NCI-H1436 treated with DMSO at 0.1 percent for 48 hours (cell line): ENCODE results near the gene SEMA5A.

Source experiments
- DNase-seq: peaks from one replicate; lab custom pipeline; 2025; lab: John Stamatoyannopoulos, UW

SEMA5A gene

GRCh38 chr5:9202636-9203035 lies 343.2 kb downstream of the SEMA5A start:
- DNase-seq: no peak

- no peak for DNase-seq
Measured at GRCh38 chr5:9201761-9202160, 344.1 kb downstream of the SEMA5A start.

GRCh38 chr5:9201011-9201410 lies 344.9 kb downstream of the SEMA5A start:
- no peak for DNase-seq

GRCh38 chr5:9198394-9198793 lies 347.5 kb downstream of the SEMA5A start:
- DNase-seq: no peak

- no peak for DNase-seq
Measured at GRCh38 chr5:9197881-9198260, 348.0 kb downstream of the SEMA5A start.

GRCh38 chr5:9196403-9197227 lies 349.3 kb downstream of the SEMA5A start:
- no peak for DNase-seq

GRCh38 chr5:9194509-9194908 lies 351.4 kb downstream of the SEMA5A start:
- DNase-seq: no peak

GRCh38 chr5:9192266-9192665 lies 353.6 kb downstream of the SEMA5A start:
- no peak for DNase-seq

GRCh38 chr5:9189681-9190080 lies 356.2 kb downstream of the SEMA5A start:
- DNase-seq: no peak

- DNase-seq: no peak
Measured at GRCh38 chr5:9188956-9189355, 356.9 kb downstream of the SEMA5A start.

- DNase-seq: no peak
Measured at GRCh38 chr5:9188131-9188530, 357.7 kb downstream of the SEMA5A start.

- no peak for DNase-seq
Measured at GRCh38 chr5:9187614-9188013, 358.3 kb downstream of the SEMA5A start.

GRCh38 chr5:9186069-9186468 lies 359.8 kb downstream of the SEMA5A start:
- no peak for DNase-seq

GRCh38 chr5:9183992-9184391 lies 361.9 kb downstream of the SEMA5A start:
- DNase-seq: no peak

- no peak for DNase-seq
Measured at GRCh38 chr5:9182899-9183695, 362.8 kb downstream of the SEMA5A start.

- no peak for DNase-seq
Measured at GRCh38 chr5:9176641-9177040, 369.2 kb downstream of the SEMA5A start.

GRCh38 chr5:9174446-9174845 lies 371.4 kb downstream of the SEMA5A start:
- DNase-seq: no peak

- no peak for DNase-seq
Measured at GRCh38 chr5:9173281-9174048, 372.4 kb downstream of the SEMA5A start.

- no peak for DNase-seq
Measured at GRCh38 chr5:9170026-9170425, 375.8 kb downstream of the SEMA5A start.

- no peak for DNase-seq
Measured at GRCh38 chr5:9169557-9169902, 376.3 kb downstream of the SEMA5A start.

- no peak for DNase-seq
Measured at GRCh38 chr5:9168791-9169556, 376.9 kb downstream of the SEMA5A start.
